GM18870 (cell line): ENCODE data around the gene BCAS4.
"Not testable (repeated sequence)": the region's sequence is repeated elsewhere in the genome, so short reads cannot be mapped to it uniquely, and the experiment has no call there.

Experiments used
- ATAC-seq: cut with Tn5 transposase; IDR thresholded peaks from one replicate; pipeline ENCODE4 v1.9.1; 2021; ENCODE audit warnings: moderate library complexity; ENCODE audit not compliant: unreplicated experiment

Gene BCAS4

DNA sequence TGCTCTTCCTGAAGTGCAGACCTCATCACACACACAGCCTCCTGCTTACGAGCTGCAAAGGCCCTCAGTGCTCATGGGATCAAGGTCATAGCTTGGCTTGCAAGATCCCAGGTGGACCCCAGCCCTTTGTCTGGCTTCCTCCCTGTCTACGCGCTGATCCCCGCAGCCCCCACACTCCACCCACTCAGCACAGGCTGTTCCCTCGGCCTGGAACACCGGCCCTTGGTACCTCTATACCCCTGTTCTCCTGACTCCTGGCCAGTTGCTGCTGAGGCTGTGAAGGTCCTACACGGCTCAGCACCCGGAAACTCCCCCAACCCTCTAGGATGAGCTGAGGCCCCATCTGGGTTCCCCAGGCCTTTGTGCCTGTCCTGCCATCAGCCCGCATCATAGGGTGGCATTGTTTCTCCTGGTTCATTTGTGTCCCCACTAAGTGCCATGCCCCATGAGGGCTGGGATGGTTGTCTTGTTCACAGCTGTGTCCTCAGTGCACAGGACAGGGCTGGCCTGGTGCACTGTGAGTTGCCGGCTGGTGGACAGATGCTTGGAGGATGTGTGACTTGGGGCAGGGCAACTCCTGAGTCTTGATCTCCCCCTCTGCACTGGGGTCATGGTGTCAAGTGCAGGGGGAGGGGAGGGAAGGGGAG lies 79.4 kb downstream of the BCAS4 start:
- ATAC-seq, result no peak

- ATAC-seq, result no peak
These were observed 80.2 kb downstream of the BCAS4 start for GRCh38 chr20:50874758-50875665.

DNA sequence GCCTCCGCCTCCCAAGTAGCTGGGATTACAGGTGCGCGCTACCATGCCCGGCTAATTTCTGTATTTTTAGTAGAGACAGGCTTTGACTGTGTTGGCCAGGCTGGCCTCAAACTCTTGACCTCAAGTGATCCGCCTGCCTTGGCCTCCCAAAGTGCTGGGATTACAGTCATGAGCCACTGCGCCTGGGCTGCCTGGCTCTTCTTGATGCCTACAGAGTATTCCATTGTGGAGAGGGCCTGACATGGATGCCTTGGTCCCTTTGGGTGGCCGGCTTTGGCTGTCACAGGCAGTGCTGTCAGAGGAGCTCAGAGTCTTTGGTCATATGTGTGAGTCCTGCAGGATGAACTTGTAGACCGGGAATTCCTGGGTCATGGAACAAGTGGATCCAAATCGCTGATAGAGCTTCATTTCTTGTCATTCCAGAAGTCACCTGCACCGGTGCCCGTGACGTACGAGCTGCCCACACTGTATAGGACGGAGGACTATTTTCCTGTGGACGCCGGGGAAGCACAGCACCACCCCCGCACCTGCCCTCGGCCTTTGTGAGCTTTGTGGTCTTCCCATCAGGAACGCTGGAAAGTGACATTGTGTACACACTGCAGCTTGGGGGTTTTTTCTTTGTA lies 81.3 kb downstream of the BCAS4 start:
- no peak for ATAC-seq

DNA sequence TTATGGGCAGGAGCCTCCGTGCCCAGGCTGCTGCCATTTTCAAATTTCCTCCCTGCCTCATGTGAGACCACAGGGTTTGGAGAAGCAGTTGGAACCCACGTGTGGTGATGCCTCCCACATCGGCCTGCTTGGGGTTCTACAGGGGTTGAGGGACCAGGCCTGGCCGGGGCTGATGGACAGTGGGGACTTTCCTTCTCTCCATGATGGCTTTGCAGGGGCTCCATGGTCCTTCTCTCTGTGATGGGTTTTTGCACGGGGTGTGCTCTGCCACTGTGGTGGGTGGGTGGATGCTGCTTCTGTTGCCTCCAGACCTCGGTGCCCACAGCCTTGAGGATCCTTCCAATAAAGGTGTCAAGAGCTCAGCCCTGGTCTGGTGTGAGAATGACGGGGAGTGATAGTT lies 82.0 kb downstream of the BCAS4 start:
- no peak for ATAC-seq

- ATAC-seq, result no peak
These were observed 82.4 kb downstream of the BCAS4 start for GRCh38 chr20:50877232-50877743.

DNA sequence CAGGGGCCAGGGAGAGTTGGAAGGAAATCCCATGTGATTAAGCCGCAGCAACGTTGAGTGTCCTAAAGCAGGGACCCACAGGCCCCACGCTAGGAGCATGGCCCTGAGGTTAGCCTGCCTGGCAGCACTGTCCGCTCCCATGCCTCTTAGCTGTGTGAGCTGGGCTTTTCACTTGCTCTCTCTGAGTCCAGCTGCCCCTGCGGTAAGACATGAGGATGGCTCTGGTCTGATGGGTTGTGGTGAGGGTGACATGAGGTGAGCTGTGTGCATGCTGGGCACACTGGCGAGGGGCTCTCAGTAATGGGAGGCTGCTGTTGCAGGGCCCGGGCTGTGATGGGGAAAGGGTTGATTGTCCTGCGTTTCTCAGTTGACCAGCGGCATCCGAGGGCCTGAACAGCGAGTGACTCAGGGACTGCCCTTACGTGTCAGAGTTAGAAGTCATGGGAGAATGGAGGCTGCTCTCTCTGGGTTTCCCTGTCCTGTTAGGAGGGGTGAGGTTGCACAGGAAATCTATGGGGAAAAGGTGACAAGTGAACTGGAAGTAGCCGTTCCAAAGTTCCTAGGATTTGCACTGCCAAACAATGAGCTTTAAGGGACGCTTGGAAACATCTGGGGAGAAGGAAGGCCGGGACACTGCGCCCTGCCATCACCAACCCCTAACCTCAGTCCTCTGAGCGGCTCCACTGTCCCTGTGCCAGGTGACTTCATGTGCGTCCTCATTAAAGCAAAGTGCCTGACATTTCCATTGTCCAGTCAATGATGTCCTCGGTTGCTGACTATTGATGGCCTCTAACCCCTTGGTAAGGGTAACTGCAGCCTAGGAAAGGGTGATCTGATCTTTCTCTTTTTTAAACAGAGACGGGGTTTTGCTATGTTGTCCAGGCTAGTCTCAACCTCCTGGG lies 85.0 kb downstream of the BCAS4 start:
- no peak for ATAC-seq

GRCh38 chr20:50881759-50882424 lies 87.0 kb downstream of the BCAS4 start:
- not testable (repeated sequence) for ATAC-seq

DNA sequence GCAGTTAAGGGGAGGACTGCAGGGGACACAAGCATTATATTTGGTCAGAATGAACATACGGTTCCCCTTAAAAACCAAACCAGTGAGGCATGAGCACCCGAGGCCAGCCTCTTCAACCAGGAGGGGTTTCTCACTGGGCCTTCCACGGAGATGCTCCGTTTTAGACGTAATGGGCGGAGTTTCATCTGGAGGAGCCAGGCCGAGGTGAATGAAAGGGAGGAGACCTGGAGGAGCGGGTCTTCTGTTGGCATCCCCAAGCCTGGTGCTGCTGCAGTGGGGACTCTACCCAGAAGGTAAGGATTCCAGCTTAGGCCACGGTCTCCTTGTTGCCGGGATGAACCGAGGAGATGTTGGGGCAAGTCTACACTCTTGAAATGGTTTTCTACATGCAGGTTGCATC lies 89.0 kb downstream of the BCAS4 start:
- ATAC-seq, result no peak

DNA sequence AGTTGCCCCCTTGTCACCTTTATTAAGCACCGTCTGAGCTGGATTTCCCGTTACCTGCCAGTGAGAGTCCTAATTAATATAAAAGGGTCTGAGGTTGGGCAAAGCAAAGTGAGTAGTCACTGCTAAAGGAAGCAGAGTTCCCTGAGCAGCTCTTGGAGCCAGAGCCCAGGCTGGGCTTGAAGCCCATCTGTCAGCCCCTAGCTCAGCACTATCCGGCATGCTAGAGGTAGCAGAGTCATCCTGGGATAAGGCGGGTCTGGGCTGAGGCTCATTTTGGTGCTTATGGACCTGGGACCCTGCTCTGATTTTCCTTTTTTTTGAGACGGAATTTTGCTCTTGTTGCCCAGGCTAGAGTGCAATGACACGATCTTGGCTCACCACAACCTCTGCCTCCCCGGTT lies 90.2 kb downstream of the BCAS4 start:
- no peak for ATAC-seq

- ATAC-seq, result no peak
These were observed 90.9 kb downstream of the BCAS4 start for GRCh38 chr20:50885781-50886180.

DNA sequence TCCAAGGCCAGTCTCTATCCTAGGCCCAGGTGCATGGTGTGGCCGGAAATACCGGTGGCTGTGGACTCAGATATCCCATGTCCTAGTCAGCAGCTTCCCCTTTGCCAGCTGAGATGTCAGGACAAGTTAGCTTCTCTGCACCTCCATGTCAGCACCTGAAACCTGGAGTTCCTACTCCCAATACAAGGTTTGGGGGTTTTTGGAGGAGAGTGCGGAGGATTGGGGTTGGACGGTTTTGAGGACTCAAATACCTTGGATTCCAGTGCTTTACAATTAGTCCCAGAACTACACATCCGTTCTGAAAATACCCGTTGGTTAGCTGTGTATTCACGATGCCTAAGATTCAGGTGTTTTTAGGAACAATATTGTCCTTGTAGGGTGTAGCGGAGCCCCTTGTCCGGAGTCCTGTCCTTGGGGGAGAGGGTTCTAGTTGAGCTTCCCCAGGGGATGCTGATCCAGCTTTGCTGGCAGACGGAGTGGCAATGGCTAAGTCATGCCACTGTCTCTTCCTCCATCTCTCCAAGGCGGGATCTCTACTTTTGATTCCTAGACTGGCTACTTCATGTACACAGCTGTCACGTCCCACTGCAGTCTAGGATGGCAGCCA lies 91.4 kb downstream of the BCAS4 start:
- ATAC-seq, result no peak

GRCh38 chr20:50887576-50887975 lies 92.7 kb downstream of the BCAS4 start:
- no peak for ATAC-seq

DNA sequence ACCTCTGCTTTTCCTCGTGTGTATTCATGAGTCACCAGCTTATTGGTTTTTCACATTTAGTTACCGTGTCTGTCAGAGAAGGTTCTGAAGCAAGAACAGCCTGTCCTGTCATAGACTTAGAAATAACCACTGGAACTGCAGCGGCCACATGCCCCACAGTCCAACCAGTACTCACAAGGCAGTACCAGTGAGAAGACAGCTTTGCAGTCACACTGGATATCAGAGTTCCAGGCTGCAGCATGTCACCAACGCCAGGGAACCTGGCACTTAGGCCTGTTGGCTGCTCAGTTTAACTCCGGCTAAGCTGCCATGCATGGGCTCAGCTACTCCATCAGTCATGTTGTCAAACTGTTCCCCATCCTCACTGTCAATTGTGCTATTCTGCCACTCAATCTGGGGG lies 96.3 kb downstream of the BCAS4 start:
- ATAC-seq, result no peak

GRCh38 chr20:50892394-50892793 lies 97.5 kb downstream of the BCAS4 start:
- no peak for ATAC-seq

- no peak for ATAC-seq
These were observed 98.8 kb downstream of the BCAS4 start for GRCh38 chr20:50893620-50894019.

DNA sequence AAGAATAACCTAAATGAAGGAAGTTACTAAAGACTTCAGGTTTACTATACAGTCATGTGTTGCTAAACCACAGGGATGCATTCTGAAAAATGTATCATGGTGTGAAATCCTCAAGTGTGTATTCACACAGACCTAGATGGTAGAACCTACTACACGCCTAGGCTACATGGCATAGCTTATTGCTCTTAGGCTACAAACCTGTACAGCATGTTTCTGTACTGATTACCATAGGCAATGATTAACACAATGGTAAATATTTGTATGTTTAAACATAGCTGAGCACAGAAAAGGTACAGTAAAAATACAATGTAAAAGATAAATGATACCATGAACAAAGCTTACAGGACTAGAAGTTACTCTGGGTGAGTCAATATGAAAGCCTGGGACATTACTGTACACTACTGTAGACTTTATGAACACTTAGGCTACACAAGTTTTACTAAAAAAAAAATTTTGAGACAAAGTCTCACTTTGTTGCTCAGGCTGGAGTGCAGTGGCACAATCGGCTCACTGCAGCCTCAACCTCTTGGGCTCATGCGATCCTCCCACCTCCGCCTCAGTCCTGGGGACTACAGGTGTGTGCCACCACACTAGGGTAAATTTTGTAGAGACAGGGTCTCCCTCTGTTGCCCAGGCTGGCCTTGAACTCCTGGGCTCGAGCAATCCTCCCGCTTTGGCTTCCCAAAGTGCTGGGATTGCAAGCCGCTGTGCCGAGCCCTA lies 100.4 kb downstream of the BCAS4 start:
- no peak for ATAC-seq

DNA sequence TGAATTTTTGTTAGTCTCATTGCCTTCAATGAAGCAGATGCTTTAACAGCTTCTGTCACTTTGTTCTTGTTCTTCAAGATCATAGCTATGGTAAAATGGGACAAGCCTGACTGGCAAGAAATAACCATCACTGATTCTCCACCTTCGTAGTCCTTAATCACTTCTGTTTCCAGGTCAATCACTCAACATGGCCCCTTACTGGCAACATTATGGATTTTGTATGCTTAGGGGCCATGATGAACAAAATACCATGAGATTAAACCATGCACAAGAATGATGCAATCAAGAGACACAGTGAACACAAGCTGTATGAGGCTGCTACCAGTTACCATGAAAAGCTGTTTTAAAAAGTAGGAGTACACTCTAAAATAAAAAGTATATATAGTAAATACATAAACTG lies 103.6 kb downstream of the BCAS4 start:
- no peak for ATAC-seq

DNA sequence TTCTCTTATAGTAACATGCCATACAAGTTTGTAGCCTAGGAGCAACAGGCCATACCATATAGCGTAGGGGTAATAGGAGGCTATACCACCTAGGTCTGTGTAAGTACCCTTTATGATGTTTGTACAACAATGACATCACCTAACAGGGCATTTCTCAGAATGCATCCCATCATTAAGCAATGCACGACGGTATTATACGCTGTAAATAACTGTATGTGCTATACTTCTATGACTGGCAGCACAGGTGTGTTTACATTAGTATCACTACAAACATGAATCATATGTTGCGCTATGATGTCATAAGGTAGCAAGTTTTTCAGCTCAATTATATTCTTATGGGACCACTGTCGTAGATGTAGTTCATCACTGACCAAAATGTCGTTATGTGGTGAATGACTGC lies 105.4 kb downstream of the BCAS4 start:
- no peak for ATAC-seq

DNA sequence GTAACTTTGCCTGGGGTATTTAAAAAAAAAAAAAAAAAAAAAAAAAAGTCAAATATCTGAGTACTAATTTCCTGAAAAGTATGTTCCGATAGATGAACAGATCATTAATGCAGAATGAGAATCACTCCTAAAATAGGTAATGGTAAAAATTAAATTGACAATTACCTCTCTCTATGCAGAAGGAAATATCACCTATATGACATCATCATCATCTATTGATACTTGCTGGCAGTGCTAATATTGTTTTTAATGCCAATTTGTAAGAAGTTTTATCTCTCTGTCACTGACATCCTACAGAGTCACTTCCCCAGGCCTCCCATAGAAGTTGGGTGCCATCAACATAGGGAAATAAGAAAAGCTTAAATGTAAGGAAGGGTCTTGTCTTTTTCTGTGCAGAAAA lies 106.4 kb downstream of the BCAS4 start:
- ATAC-seq, result no peak
